GM12873 (cell line): ENCODE results near the gene ERF.

Experiments
- TF ChIP-seq, protein P1 (sequence below): IDR thresholded peaks from 2 replicates; pipeline ENCODE4 v1.5.1; 2012; ENCODE audit warnings: low read depth, mild to moderate bottlenecking, moderate library complexity, low read length, control low read depth; ENCODE audit not compliant: insufficient read depth; ENCODE audit errors: missing control alignments

ERF gene

GRCh38 chr19:42277821-42278451 lies 23.0 kb upstream of the ERF start:
- TF ChIP-seq, protein P1, sequence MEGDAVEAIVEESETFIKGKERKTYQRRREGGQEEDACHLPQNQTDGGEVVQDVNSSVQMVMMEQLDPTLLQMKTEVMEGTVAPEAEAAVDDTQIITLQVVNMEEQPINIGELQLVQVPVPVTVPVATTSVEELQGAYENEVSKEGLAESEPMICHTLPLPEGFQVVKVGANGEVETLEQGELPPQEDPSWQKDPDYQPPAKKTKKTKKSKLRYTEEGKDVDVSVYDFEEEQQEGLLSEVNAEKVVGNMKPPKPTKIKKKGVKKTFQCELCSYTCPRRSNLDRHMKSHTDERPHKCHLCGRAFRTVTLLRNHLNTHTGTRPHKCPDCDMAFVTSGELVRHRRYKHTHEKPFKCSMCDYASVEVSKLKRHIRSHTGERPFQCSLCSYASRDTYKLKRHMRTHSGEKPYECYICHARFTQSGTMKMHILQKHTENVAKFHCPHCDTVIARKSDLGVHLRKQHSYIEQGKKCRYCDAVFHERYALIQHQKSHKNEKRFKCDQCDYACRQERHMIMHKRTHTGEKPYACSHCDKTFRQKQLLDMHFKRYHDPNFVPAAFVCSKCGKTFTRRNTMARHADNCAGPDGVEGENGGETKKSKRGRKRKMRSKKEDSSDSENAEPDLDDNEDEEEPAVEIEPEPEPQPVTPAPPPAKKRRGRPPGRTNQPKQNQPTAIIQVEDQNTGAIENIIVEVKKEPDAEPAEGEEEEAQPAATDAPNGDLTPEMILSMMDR, result no peak

GRCh38 chr19:42276821-42277220 lies 21.9 kb upstream of the ERF start:
- TF ChIP-seq, protein P1, result no peak

- TF ChIP-seq, protein P1, result no peak
Observed at GRCh38 chr19:42276284-42276683, 21.4 kb upstream of the ERF start.

GRCh38 chr19:42275517-42275916 lies 20.6 kb upstream of the ERF start:
- TF ChIP-seq, protein P1, result no peak

GRCh38 chr19:42275103-42275502 lies 20.2 kb upstream of the ERF start:
- TF ChIP-seq, protein P1, result no peak

GRCh38 chr19:42274065-42274682 lies 19.2 kb upstream of the ERF start:
- TF ChIP-seq, protein P1, result no peak

DNA sequence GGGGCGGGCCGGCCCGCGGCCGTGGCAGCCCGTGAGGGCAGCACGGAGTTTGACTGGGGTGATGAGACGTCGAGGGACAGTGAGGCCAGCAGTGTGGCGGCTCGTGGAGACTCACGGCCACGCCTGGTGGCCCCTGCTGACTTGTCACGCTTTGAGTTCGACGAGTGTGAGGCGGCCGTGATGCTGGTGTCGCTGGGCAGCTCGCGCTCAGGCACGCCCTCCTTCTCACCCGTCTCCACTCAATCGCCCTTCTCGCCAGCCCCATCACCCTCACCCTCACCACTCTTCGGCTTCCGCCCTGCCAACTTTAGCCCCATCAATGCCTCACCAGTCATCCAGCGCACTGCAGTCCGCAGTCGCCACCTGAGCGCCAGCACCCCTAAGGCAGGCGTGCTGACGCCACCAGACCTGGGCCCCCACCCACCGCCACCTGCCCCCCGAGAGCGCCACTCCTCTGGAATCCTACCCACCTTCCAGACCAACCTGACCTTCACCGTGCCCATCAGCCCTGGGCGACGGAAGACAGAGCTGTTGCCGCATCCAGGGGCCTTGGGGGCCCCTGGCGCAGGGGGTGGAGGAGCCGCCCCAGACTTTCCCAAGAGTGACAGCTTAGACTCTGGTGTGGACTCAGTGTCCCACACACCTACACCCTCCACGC lies 18.6 kb upstream of the ERF start:
- TF ChIP-seq, protein P1, result no peak
